Mesodermal cell (in vitro differentiated cells): ENCODE measurements around the gene KIF16B.
"Not testable (repeated sequence)": the region's sequence is repeated elsewhere in the genome, so short reads cannot be mapped to it uniquely, and the experiment has no call there.

Experiments
- H3K27ac ChIP-seq: 2 replicates; pipeline ENCODE4 v1.7.0; 2013; ENCODE audit warnings: mild to moderate bottlenecking, low read depth, low read length, moderate library complexity; ENCODE audit not compliant: severe bottlenecking
- H3K36me3 ChIP-seq: 2 replicates; pipeline ENCODE4 v1.7.1; 2013; ENCODE audit warnings: mild to moderate bottlenecking, low read length, moderate library complexity; ENCODE audit not compliant: control insufficient read depth, insufficient read depth
- H3K4me1 ChIP-seq: one replicate; pipeline ENCODE4 v1.7.1; 2013; ENCODE audit warnings: mild to moderate bottlenecking, low read length; ENCODE audit not compliant: insufficient read depth, control insufficient read depth, poor library complexity, severe bottlenecking
- H3K4me3 ChIP-seq: 2 replicates; pipeline ENCODE4 v1.7.0; 2013; ENCODE audit warnings: low read length, control low read depth, mild to moderate bottlenecking; ENCODE audit not compliant: insufficient read depth, poor library complexity, severe bottlenecking; ENCODE audit errors: extremely low read depth
- H3K9me3 ChIP-seq: 2 replicates; pipeline ENCODE4 v1.7.1; 2013; ENCODE audit warnings: mild to moderate bottlenecking, low read length, moderate library complexity; ENCODE audit not compliant: control insufficient read depth
- WGBS, 2 experiments: methylation state at CpG; one replicate each; pipeline ENCODE4 v1.1.5; 2013; ENCODE audit warnings: missing lambda C conversion rate in 2 of 2; ENCODE audit not compliant: insufficient coverage in 2 of 2; 5-methylcytosine and 5-hydroxymethylcytosine counted together

KIF16B gene

DNA sequence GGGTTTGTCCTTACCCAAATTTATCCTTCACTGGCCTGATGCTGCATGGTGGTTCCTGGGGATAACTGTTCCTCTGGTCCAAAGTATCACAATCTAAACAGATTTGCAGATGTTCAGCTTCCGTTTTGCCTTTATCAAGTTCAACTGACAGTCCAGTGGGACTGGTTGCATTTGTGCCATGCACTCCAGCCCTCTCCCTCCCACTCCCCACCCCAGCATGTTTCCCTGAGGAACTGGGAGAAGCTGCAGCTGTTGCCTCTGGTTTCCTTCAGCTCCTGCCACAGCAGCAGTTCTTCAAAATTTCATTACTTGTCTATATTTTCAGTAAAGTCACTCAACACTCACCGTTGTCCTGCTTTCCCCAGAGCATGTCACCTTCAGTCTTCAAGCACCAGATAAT lies 39.5 kb upstream of the KIF16B start:
- no peak overlapping the region for H3K27ac ChIP-seq
- no peaks in the 10 kb centered on the region for H3K36me3 ChIP-seq
- H3K4me1 ChIP-seq = no peaks in the 10 kb centered on the region
- WGBS, 2 experiments = 69 to 87% methylated on average over 2 of the region's 2 CpGs
- H3K9me3 ChIP-seq = peaks cover 3% of the 10 kb centered on the region
- no peak overlapping the region for H3K4me3 ChIP-seq

DNA sequence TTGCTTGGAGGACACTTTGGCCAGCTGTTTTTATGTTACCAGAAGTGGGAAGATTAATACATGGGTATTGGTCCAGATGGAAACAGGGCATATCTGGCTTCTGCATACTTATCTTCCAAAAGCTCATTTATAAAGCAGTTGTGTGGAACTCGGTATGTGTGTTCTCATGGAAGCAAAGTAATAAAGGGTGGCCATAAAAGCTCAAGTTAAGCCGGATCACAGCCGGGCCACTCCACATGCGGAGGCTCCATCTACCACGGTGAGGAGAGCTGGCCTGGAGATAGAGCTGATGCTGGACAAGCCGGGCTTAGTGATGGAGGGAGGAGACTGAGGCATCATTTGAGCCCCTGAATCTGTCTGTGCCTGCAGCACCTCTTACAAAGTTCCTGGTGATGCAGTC lies 38.6 kb upstream of the KIF16B start:
- H3K27ac ChIP-seq = no peak overlapping the region
- H3K9me3 ChIP-seq = no peaks in the 10 kb centered on the region
- 86 to 90% methylated on average over 6 of the region's 6 CpGs for WGBS, 2 experiments
- no peak overlapping the region for H3K4me3 ChIP-seq
- no peaks in the 10 kb centered on the region for H3K36me3 ChIP-seq
- no peaks in the 10 kb centered on the region for H3K4me1 ChIP-seq

DNA sequence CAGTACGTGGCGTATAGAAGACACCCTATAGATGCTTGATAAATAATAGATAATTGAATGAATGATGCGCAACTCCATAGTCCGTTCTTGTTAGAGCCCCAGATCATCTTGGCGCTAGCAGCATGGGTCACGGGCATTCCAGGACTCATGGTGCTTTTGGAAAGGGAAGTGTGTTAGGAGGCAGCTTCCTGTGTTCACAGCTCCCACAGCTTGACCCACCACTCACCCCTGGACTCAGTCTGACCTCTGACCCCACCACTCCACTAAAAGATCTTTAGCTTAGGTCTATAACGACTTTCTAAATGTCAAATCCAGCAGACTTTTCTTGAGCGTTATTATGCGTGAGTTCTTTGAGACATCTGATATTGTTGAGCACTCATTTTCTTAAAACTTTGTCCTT lies 35.8 kb upstream of the KIF16B start:
- no peaks in the 10 kb centered on the region for H3K9me3 ChIP-seq
- no peaks in the 10 kb centered on the region for H3K36me3 ChIP-seq
- no peaks in the 10 kb centered on the region for H3K4me1 ChIP-seq
- H3K4me3 ChIP-seq = no peak overlapping the region
- no peak overlapping the region for H3K27ac ChIP-seq
- 90 to 92% methylated on average over 2 to 4 of the region's 9 CpGs for WGBS, 2 experiments

DNA sequence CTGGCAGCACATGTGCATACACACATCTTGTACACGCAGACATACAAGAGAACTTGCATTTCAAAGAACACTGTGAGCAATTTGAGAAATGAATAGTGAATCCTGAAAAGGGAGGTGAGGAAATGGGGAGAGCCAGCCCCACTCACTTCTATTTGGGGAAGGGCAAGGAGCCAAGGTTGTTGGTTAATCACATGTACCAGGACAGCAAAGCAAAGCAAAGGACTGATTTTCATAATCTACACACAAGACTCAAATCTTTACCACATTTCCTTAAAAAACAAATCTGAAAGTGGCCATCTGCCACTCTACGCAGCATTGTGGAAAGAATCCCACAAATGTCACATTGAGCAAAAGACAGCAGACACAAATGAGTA lies 35.0 kb upstream of the KIF16B start:
- no CpG with 5 or more reads among the region's 2 CpGs for WGBS, 2 experiments
- Histone ChIP-seq H3K36me3 (no peaks in the 10 kb centered on the region), H3K4me3 (no peak overlapping the region), H3K27ac (no peak overlapping the region), H3K9me3 (no peaks in the 10 kb centered on the region), H3K4me1 (no peaks in the 10 kb centered on the region)

DNA sequence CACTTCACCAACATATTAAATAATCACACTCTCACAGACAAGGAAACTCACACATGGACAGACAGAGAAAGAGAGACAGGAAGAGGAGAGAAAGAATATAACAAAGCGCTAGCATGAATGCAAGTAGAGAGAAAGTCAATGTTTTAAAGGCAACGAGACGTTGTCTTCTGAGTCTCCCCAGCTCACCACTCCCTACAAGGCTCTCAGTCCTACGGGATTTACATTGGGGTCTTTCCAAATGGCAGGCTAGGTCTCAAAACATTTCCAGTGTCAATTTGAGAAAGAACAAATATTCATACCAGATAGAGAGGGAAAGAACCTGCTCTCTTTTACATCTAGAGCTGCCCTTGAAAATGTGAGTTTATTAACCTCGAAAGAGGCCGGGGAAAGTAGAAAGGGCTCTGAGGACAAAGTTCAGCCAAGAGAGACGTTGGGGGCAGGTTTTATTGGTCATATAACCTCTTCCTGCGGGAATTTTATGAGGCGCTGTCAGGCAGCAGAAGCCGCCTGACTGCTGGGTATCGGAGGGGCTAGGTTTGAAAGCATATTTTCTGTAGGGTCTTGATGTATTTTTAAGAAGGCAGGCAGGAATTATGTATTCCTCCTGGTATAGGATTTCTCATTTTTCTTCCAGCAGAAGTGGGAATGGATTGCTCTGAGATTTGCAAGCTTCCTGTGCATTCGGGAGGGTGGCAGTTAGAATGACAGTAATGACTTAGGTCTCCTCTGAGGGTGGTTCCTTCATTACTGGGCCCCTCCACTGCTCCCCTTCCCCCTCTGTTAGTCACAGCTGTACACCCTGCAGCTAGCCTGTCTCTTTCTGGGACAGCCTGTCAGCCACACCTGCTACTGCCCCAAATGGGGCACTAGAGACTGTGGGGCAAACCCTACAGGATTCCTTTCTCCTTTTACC lies 34.4 kb upstream of the KIF16B start:
- H3K4me3 ChIP-seq = no peak overlapping the region
- WGBS, 2 experiments = 88 to 89% methylated on average over 6 to 8 of the region's 12 CpGs

DNA sequence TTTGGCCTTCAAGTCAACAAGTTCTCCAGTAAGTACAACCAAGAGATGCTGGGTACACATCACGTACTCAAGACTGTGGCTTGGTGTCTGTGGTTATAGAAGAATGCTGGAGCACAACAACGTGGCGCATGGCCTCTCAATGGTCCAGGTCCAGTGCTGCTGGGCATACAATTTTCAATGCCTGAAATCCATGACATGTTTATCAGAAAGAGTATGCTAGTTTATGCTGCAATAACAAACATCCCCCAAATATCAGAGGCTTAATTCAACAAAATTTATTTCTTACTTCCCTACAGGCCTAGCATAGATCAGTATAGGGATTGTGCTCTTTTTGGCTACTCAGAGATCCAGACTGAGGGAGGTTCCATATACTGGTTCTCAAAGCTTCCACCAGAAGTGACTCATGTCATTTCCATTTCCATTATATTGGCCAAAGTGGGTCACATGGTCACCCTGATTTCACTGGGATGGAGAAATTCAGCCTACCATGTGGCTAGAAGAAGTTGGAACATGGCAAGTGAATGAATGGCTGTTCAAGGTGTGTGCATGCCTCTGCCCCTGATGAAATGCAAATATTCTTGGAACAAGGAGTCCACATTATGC lies 33.3 kb upstream of the KIF16B start:
- H3K4me1 ChIP-seq = no peaks in the 10 kb centered on the region
- H3K36me3 ChIP-seq = no peaks in the 10 kb centered on the region
- no peaks in the 10 kb centered on the region for H3K9me3 ChIP-seq
- H3K4me3 ChIP-seq = no peak overlapping the region
- H3K27ac ChIP-seq = no peak overlapping the region
- 90% methylated on average over 3 of the region's 3 CpGs; no CpG with 5 or more reads in 1 of the 2 experiments for WGBS, 2 experiments

More for the DNA sequence above, 34.4 kb upstream of the KIF16B start:
- Histone ChIP-seq H3K4me1 (no peaks in the 10 kb centered on the region), H3K27ac (no peak overlapping the region), H3K36me3 (no peaks in the 10 kb centered on the region), H3K9me3 (no peaks in the 10 kb centered on the region)

DNA sequence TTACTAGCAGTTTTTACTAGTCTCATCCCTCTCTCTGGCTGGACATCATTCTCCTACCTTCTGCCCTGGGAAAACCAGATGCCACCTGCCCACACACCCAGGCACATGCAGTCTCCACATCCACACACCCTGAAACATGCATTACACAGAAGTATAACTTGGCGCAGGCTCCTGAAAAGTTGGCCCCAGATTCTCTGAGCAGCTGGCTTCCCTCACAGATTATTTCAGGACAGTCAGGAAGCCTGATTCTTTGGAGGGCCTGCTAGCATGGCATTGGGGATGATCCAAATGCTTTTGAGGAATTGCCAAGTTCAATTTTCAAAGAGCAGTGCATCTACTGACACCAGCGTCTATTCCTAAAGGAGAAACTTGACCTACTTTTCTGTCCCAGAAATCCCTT lies 27.8 kb upstream of the KIF16B start:
- H3K9me3 ChIP-seq = no peaks in the 10 kb centered on the region
- H3K4me3 ChIP-seq = no peak overlapping the region
- H3K36me3 ChIP-seq = no peaks in the 10 kb centered on the region
- H3K27ac ChIP-seq = no peak overlapping the region
- no peaks in the 10 kb centered on the region for H3K4me1 ChIP-seq
- WGBS, 2 experiments = 89 to 94% methylated on average over 1 to 2 of the region's 2 CpGs

DNA sequence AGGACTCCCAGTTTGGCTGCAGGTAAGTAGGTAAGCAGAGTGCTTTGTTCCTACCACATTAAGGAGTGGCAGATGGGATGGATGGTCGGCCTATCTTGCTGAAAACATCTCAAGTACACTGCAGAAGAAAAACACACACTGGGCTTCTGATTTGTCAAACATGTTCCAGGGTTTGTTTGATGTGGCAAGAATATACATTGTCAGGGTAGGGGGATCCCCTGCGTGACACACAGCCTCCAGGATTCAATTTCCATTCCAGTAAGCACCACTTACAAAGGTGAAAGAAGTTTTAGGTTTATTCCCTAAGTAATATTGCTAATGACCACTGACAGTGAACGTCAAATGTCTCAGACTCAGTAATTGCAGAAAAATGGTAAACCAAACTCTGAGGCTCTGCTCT lies 26.0 kb upstream of the KIF16B start:
- Histone ChIP-seq H3K36me3 (no peaks in the 10 kb centered on the region), H3K27ac (no peak overlapping the region), H3K9me3 (no peaks in the 10 kb centered on the region), H3K4me3 (no peak overlapping the region), H3K4me1 (no peaks in the 10 kb centered on the region)
- 83% methylated on average over 1 to 2 of the region's 3 CpGs for WGBS, 2 experiments

DNA sequence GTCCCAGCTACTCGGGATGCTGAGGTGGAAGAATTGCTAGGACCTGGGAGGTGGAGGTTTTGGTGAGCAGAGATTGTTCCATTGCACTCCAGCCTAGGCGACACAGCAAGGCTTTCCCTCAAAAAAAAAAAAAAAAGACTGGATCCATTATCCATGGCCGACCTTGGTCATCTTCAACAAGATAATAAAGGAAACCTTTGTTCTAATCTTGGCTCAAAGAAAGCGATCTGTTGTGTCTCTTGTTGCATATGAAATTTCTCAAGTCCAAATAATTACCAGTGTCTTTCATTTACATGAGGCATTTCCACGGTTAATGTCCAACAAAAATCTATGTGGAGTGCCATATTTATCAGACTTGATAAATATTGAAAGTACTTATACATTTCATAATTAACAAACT lies 23.7 kb upstream of the KIF16B start:
- Histone ChIP-seq H3K4me3 (no peak overlapping the region), H3K36me3 (no peaks in the 10 kb centered on the region), H3K4me1 (no peaks in the 10 kb centered on the region), H3K27ac (no peak overlapping the region), H3K9me3 (no peaks in the 10 kb centered on the region)
- WGBS, 2 experiments = 93% methylated on average over 2 of the region's 5 CpGs

DNA sequence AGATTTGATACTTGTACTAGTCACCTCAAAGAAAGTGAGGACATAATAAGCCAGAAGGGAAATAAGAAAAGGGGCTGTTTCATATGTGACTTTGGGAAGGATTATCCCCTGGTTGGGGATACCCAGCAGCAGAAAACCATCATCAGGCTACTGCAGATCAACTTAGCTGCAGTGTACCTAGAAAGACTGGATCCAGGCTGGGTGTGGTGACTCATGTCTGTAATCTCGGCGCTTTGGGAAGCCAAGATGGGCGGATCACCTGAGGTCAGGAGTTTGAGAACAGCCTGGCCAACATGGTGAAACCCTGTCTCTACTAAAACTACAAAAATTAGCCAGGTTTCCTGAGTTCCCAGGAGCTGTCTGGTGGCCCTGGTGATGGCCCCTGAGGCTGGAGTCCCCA lies 23.2 kb upstream of the KIF16B start:
- not testable (repeated sequence) for H3K4me1 ChIP-seq, H3K4me3 ChIP-seq, H3K9me3 ChIP-seq, H3K36me3 ChIP-seq, H3K27ac ChIP-seq
- 96 to 100% methylated on average over 3 of the region's 3 CpGs for WGBS, 2 experiments

DNA sequence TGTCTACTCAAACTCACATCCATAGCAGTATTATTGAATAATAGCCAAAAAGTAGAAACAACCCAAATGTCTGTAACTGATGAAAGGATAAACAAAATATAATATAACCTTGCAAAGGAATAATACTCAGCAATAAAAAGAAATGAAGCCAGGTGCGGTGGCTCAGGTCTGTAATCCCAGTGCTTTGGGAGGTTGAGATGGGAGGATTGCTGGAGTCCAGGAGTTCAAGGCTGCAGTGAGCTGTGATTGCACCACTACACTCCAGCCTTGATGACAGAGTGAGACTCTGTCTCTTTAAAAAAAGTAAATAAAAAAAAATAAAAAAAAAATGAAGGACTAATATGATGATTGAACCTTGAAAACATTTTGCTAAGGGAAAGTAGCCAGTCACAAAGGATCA lies 22.1 kb upstream of the KIF16B start:
- H3K4me1 ChIP-seq = no peaks in the 10 kb centered on the region
- no peaks in the 10 kb centered on the region for H3K36me3 ChIP-seq
- H3K4me3 ChIP-seq = no peak overlapping the region
- H3K27ac ChIP-seq = no peak overlapping the region
- no CpG with 5 or more reads among the region's 1 CpG for WGBS, 2 experiments
- no peaks in the 10 kb centered on the region for H3K9me3 ChIP-seq
